Measurements from ENCODE around the gene ERP27.

DNA sequence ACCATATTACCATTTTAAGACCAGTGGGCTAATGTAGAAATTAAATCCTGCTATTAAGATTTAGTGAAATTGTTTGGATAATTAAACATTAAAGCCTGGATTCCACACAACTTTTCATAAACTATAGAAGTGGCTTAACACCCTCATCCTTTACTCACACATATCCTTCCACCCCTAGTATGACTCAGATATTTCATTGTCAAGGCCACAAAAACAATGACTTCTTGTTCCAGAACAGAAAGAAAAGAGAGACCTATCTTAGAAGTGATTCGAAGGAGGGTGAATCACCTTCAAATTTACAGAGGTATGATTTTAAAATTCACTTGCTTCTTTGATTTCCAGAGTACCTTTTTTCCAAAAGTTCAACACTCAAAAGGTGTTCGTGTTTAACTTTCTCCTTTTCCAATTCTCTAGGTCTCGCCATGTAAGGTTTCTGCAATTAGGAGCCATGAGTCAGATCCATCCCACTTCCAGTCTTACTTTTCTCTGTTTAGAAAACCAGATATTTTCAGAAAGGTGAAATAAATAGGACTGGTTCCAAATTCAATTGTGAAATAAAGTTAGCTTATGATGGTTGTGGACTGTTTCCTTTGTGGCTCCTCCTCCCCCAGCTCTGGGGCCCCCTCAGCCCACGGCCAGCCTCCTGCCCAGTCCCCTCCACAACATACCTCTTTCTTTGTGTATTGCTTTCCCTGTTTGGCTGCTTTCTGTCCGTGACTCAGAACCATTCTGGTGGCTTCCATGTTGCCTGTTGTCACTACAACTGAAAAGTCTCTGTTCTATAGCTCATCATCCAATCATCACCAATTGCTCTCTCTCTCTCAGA lies 28.0 kb downstream of the ERP27 start:
- TF ChIP-seq TRIM28 (IDR thresholded peaks at IDR 0.05; ENCODE audit: borderline replicate concordance, low read length), result no peak
- TF ChIP-seq ZNF174 (tag by site-specific recombination; IDR thresholded peaks at IDR 0.05), result no peak
- TF ChIP-seq, protein P1, sequence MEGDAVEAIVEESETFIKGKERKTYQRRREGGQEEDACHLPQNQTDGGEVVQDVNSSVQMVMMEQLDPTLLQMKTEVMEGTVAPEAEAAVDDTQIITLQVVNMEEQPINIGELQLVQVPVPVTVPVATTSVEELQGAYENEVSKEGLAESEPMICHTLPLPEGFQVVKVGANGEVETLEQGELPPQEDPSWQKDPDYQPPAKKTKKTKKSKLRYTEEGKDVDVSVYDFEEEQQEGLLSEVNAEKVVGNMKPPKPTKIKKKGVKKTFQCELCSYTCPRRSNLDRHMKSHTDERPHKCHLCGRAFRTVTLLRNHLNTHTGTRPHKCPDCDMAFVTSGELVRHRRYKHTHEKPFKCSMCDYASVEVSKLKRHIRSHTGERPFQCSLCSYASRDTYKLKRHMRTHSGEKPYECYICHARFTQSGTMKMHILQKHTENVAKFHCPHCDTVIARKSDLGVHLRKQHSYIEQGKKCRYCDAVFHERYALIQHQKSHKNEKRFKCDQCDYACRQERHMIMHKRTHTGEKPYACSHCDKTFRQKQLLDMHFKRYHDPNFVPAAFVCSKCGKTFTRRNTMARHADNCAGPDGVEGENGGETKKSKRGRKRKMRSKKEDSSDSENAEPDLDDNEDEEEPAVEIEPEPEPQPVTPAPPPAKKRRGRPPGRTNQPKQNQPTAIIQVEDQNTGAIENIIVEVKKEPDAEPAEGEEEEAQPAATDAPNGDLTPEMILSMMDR (tag by site-specific recombination; IDR thresholded peaks at IDR 0.05), result no peak
- TF ChIP-seq, protein P2, sequence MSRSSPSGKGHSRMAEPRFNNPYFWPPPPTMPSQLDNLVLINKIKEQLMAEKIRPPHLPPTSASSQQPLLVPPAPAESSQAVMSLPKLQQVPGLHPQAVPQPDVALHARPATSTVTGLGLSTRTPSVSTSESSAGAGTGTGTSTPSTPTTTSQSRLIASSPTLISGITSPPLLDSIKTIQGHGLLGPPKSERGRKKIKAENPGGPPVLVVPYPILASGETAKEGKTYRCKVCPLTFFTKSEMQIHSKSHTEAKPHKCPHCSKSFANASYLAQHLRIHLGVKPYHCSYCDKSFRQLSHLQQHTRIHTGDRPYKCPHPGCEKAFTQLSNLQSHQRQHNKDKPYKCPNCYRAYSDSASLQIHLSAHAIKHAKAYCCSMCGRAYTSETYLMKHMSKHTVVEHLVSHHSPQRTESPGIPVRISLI (tag by site-specific recombination; IDR thresholded peaks at IDR 0.05), result no peak

Data from HEK293 (cell line).